Skeletal muscle tissue (tissue), 4 donors: ENCODE results near the gene NKX1-1. TPM values are rescaled to one million over a fixed set of nuclear protein-coding genes. Genes with fewer than 3 reads are reported as not detected.

ENCODE experiments used
- H3K27ac ChIP-seq: one replicate; pipeline ENCODE4 v1.7.0; 2013; ENCODE audit warnings: mild to moderate bottlenecking, low read depth, low read length, inconsistent platforms
- H3K27me3 ChIP-seq, 3 donors: one replicate each; pipeline ENCODE4 v1.7.0; 2013; ENCODE audit warnings: low read length in 3 of 3; ENCODE audit not compliant: control insufficient read depth in 3 of 3, insufficient read depth in 3 of 3
- H3K36me3 ChIP-seq, 3 donors: one replicate each; pipeline ENCODE4 v1.7.0; 2013; ENCODE audit warnings: low read length in 3 of 3; ENCODE audit not compliant: control insufficient read depth in 3 of 3, insufficient read depth in 3 of 3
- H3K4me1 ChIP-seq, 3 donors: one replicate each; pipeline ENCODE4 v1.7.0; 2013; ENCODE audit warnings: low read length in 3 of 3, mild to moderate bottlenecking in 3 of 3; ENCODE audit not compliant: control insufficient read depth in 3 of 3, insufficient read depth in 3 of 3
- H3K4me3 ChIP-seq, 3 donors: one replicate each; pipeline ENCODE4 v1.7.0; 2013; ENCODE audit warnings: low read length in 3 of 3
- H3K9ac ChIP-seq, 3 donors: one replicate each; pipeline ENCODE4 v1.7.0; 2013; ENCODE audit warnings: low read length in 3 of 3, mild to moderate bottlenecking in 3 of 3, moderate library complexity in 2 of 3, low read depth in 1 of 3
- H3K9me3 ChIP-seq, 3 donors: one replicate each; pipeline ENCODE4 v1.7.0; 2013; ENCODE audit warnings: low read length in 3 of 3; ENCODE audit not compliant: control insufficient read depth in 3 of 3
- total RNA-seq: library from RNA; depleted of rRNA; stranded (reverse); fragments of >200 nt; gene quantifications from one replicate; pipeline ENCODE4 v1.2.3, GENCODE V29; 2014
- donor health status: Osteomylitis.

NKX1-1 gene
- not detected for total RNA-seq

GRCh38 chr4:1406394-1406980 lies at the start of gene NKX1-1:
TSS of gene NKX1-1 (minus strand) at chr4:1406442. CDS start at chr4:1406442, 0 bp downstream.
- Histone ChIP-seq H3K36me3 (no peaks in the 10 kb centered on the region), H3K4me3 (no peak within 1 kb of the TSS), H3K9me3 (no peaks in the 10 kb centered on the region), H3K27me3 (peaks cover 69 to 94% (median 88%) of the 10 kb centered on the region in 3 donors), H3K27ac (no peak within 1 kb of the TSS), H3K4me1 (peaks cover 3 to 10% (median 8%) of the 10 kb centered on the region in 3 donors), H3K9ac (no peak within 1 kb of the TSS)

GRCh38 chr4:1453731-1454130 lies 47.5 kb upstream of the NKX1-1 start:
- H3K9ac ChIP-seq: no peak overlapping the region
- no peaks in the 10 kb centered on the region for H3K4me1 ChIP-seq
- H3K4me3 ChIP-seq: no peak overlapping the region
- H3K27ac ChIP-seq: no peak overlapping the region
- H3K27me3 ChIP-seq: peaks cover 22 to 38% (median 35%) of the 10 kb centered on the region in 3 donors
- no peaks in the 10 kb centered on the region for H3K36me3 ChIP-seq
- H3K9me3 ChIP-seq: peaks cover 0 to 2% (median 0%) of the 10 kb centered on the region in 3 donors

DNA sequence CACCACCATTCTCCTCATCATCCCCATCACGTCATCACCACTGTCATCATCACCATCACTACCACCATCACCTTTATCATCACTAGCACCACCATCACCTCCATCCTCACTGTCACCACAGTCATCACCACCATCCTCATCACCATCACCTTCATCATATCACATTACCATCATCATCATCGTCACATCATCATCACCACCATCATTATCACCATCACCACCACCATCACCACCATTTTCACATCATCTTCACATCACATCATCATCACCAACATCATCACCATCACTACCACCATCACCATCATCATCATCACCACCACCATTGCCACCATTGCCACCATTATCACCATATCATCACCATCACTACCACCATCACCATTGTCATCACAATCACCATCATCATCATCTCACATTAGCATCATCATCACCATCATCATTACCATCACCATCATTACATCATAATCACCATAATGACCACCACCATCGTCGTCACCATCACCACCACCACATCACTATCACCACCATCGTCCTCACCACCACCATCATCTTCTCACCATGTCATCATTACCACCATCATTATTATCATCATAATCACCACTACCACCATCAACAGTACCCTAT lies 46.3 kb upstream of the NKX1-1 start:
- peaks cover 0 to 2% (median 0%) of the 10 kb centered on the region in 3 donors for H3K9me3 ChIP-seq
- H3K4me3 ChIP-seq: no peak overlapping the region
- H3K36me3 ChIP-seq: no peaks in the 10 kb centered on the region
- H3K4me1 ChIP-seq: no peaks in the 10 kb centered on the region
- no peak overlapping the region for H3K27ac ChIP-seq
- H3K9ac ChIP-seq: no peak overlapping the region
- H3K27me3 ChIP-seq: peaks cover 15 to 41% (median 39%) of the 10 kb centered on the region in 3 donors

DNA sequence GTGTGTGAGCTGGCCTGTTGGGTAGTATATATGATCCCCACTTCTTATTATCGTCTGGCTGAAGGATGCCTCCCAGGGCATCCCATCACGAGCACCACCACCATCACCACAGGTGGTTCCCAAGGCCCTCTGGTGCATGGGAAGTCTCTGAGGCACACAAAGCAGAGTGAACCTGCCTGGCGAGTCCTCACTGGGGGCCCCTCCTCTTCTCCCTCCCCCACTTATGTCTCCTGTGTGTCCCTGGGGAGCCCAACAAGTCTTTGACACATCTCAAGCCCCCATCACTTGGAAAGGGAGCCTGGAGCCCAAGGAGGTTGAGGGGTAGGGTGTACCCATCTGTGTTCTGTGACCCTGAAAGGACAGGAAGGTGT lies 45.5 kb upstream of the NKX1-1 start:
- Histone ChIP-seq H3K4me3 (no peak overlapping the region), H3K27me3 (peaks cover 13 to 46% (median 45%) of the 10 kb centered on the region in 3 donors), H3K9me3 (peaks cover 0 to 2% (median 0%) of the 10 kb centered on the region in 3 donors), H3K36me3 (no peaks in the 10 kb centered on the region), H3K4me1 (no peaks in the 10 kb centered on the region), H3K9ac (no peak overlapping the region), H3K27ac (no peak overlapping the region)

DNA sequence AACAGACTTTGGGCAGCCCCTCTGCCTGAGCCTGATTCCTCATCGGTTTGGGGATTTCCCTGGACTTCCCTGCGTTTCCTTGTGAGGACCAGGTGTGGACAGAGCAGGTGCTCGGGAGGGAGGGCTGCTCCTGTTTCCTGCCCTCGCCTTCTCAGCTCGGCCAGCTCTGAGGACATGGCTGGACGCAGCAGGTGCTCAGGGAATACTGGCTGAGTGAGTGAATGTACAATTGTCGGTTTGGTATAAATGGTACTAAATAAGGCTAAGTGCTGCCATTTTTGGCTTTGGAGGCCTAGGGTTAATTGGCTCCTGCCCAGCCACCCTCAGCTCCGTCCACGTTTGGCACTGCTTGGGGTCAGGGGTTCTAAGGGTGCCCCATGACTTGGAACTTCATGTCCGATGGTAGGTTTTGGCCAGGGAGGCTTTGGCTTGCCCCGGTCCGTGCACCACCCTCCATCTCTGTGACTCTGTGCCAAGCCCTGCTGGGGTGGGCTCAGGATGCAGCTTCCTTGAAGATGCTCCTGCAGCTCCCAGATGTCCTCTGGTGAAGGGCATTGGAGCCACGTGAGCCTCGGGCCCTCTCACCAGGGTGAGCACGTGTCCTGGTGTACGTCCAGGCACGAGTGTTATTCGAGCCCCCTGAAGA lies 45.0 kb upstream of the NKX1-1 start:
- H3K9ac ChIP-seq: no peak overlapping the region
- no peaks in the 10 kb centered on the region for H3K36me3 ChIP-seq
- H3K9me3 ChIP-seq: peaks cover 0 to 2% (median 0%) of the 10 kb centered on the region in 3 donors
- no peak overlapping the region for H3K27ac ChIP-seq
- no peaks in the 10 kb centered on the region for H3K4me1 ChIP-seq
- H3K27me3 ChIP-seq: peaks cover 13 to 49% (median 45%) of the 10 kb centered on the region in 3 donors
- H3K4me3 ChIP-seq: no peak overlapping the region

DNA sequence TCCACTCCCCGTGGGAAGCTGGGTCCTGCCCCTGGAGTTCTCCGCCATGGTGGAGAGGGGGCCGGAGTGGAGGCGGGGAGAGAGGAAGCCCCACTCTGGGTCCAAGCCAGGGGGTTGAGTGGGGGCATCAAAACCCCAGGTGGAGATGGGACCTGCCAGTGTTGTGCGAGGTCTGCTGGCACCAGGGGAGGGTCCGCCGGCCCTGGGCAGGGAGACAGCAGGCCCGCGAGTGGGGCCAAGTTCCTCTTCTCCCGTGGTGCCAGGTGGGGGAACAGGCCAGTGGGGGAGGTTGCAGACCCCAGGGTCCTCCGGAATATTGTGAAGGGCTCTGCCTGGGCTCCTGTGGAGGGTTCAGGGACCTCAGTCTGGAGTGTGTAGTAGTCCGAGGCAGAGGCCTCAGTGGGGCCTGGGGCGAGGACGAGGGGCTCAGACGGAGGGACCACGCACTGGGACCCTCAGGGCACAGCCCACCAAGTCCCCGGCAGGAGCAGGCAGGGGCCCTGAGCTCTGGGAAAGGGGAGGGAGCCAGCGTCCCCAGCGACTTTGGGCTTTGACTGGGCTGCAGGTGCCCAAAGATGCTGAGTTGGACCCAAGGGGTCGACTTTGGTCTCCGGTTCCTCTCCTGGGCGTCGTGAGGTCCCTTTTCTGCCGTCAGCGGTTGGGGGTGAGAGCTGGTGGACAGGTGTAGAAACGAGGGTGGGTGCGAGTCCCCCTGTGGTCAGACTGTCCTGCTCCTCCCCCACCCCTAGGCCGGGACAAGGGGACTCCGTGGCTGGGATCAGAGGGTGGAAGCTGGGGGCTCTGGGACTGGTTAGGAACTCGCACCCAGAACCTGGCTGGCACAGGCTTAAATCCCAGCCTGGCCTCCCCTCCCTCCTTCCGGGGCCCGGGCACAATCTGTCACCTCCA lies 43.8 kb upstream of the NKX1-1 start:
- Histone ChIP-seq H3K27ac (no peak overlapping the region), H3K36me3 (no peaks in the 10 kb centered on the region), H3K27me3 (peaks cover 13 to 59% (median 45%) of the 10 kb centered on the region in 3 donors)

GRCh38 chr4:1449475-1449832 lies 43.2 kb upstream of the NKX1-1 start:
- H3K4me3 ChIP-seq: no peak overlapping the region
- H3K9ac ChIP-seq: no peak overlapping the region
- H3K27ac ChIP-seq: no peak overlapping the region
- H3K27me3 ChIP-seq: peaks cover 13 to 56% (median 45%) of the 10 kb centered on the region in 3 donors
- H3K4me1 ChIP-seq: no peaks in the 10 kb centered on the region
- peaks cover 0 to 2% (median 0%) of the 10 kb centered on the region in 3 donors for H3K9me3 ChIP-seq
- H3K36me3 ChIP-seq: no peaks in the 10 kb centered on the region

More for the DNA sequence above, 43.8 kb upstream of the NKX1-1 start:
- no peak overlapping the region for H3K4me3 ChIP-seq
- no peak overlapping the region for H3K9ac ChIP-seq
- H3K4me1 ChIP-seq: no peaks in the 10 kb centered on the region
- H3K9me3 ChIP-seq: peaks cover 0 to 2% (median 0%) of the 10 kb centered on the region in 3 donors

GRCh38 chr4:1448589-1449420 lies 42.6 kb upstream of the NKX1-1 start:
- Histone ChIP-seq H3K27me3 (peaks cover 13 to 56% (median 45%) of the 10 kb centered on the region in 3 donors), H3K36me3 (no peaks in the 10 kb centered on the region), H3K4me3 (no peak overlapping the region)

More at GRCh38 chr4:1448589-1449420, 42.6 kb upstream of the NKX1-1 start:
- no peaks in the 10 kb centered on the region for H3K4me1 ChIP-seq
- no peak overlapping the region for H3K27ac ChIP-seq
- H3K9me3 ChIP-seq: peaks cover 0 to 2% (median 0%) of the 10 kb centered on the region in 3 donors
- H3K9ac ChIP-seq: no peak overlapping the region
